IMR-90 (cell line): ENCODE measurements around the gene MOCS1. TPM values are rescaled to one million over a fixed set of nuclear protein-coding genes. Genes with fewer than 3 reads are reported as not detected.

Experiments
- ATAC-seq: fragments of 200-7000 bp; cut with Tn5 transposase; 2 replicates; pipeline ENCODE4 v1.9.1; 2020; ENCODE audit warnings: low read depth, mild to moderate bottlenecking, moderate library complexity
- BruUV-seq: library from RNA; stranded (reverse); fragments of 400-500 nt; replicated peaks from 2 replicates; lab custom pipeline; 2021; lab: Mats Ljungman, UMichigan
- CTCF ChIA-PET: fragments of 300-600 bp; formaldehyde crosslinking; extraction: SDS; loops from one replicate; lab custom pipeline; 2021; ENCODE audit warnings: antibody characterized with exemption; lab: Yijun Ruan, JAX
- POLR2A ChIA-PET: fragments of 300-600 bp; sonication (Branson Sonifier 250); formaldehyde crosslinking; loops from one replicate; lab custom pipeline; 2022; ENCODE audit warnings: antibody characterized with exemption; ENCODE audit not compliant: unreplicated experiment; lab: Charles Lee
- DNase-seq: peaks from one replicate; pipeline ENCODE4 v3.0.0; 2013
- H2AFZ ChIP-seq: replicated peaks from 2 replicates; pipeline ENCODE3; 2013; ENCODE audit warnings: low read length, mild to moderate bottlenecking; ENCODE audit not compliant: poor library complexity
- H2AK5ac ChIP-seq: 2 replicates; pipeline ENCODE4 v1.6.1; 2013; ENCODE audit warnings: low read depth, low read length, inconsistent platforms
- H2AK9ac ChIP-seq: replicated peaks from 2 replicates; pipeline ENCODE3; 2013; ENCODE audit warnings: mild to moderate bottlenecking, low read depth, low read length, moderate library complexity; ENCODE audit not compliant: poor library complexity
- H2BK120ac ChIP-seq: 2 replicates; pipeline ENCODE4 v1.6.1; 2013; ENCODE audit warnings: low read depth, low read length, inconsistent platforms
- H2BK15ac ChIP-seq: 3 replicates; pipeline ENCODE4 v1.6.1; 2013; ENCODE audit warnings: low read depth, low read length, inconsistent platforms
- H2BK20ac ChIP-seq: 2 replicates; pipeline ENCODE4 v1.6.1; 2013; ENCODE audit warnings: low read depth, mild to moderate bottlenecking, inconsistent platforms, low read length, moderate library complexity
- H2BK5ac ChIP-seq: 2 replicates; pipeline ENCODE4 v1.6.1; 2013; ENCODE audit warnings: mild to moderate bottlenecking, low read depth, low read length, inconsistent platforms; ENCODE audit not compliant: poor library complexity, severe bottlenecking
- H3K14ac ChIP-seq: replicated peaks from 2 replicates; pipeline ENCODE4 v1.6.1; 2013; ENCODE audit warnings: low read depth, low read length, inconsistent platforms
- H3K18ac ChIP-seq: 2 replicates; pipeline ENCODE4 v1.6.1; 2013; ENCODE audit warnings: low read depth, low read length, control low read depth
- H3K23ac ChIP-seq: 2 replicates; pipeline ENCODE4 v1.6.1; 2013; ENCODE audit warnings: low read depth, low read length, inconsistent platforms
- H3K27ac ChIP-seq: 2 replicates; pipeline ENCODE4 v1.5.1; 2013; ENCODE audit warnings: mild to moderate bottlenecking, control low read depth, low read length; ENCODE audit not compliant: insufficient read depth
- H3K27me3 ChIP-seq: 2 replicates; pipeline ENCODE4 v1.6.1; 2013; ENCODE audit warnings: low read length; ENCODE audit not compliant: control insufficient read depth, insufficient read depth
- H3K36me3 ChIP-seq: 2 replicates; pipeline ENCODE4 v1.6.1; 2013; ENCODE audit warnings: low read length, mixed read lengths; ENCODE audit not compliant: control insufficient read depth, insufficient read depth
- H3K4ac ChIP-seq: 2 replicates; pipeline ENCODE4 v1.6.1; 2013; ENCODE audit warnings: low read depth, low read length, inconsistent platforms
- H3K4me1 ChIP-seq: 2 replicates; pipeline ENCODE4 v1.6.1; 2013; ENCODE audit warnings: low read length, mixed read lengths; ENCODE audit not compliant: control insufficient read depth, insufficient read depth
- H3K4me2 ChIP-seq: 2 replicates; pipeline ENCODE4 v1.6.1; 2013; ENCODE audit warnings: low read depth, mild to moderate bottlenecking, control low read depth, low read length, moderate library complexity
- H3K4me3 ChIP-seq: 2 replicates; pipeline ENCODE4 v1.5.1; 2013; ENCODE audit warnings: low read depth, mild to moderate bottlenecking, control low read depth, low read length, moderate library complexity; ENCODE audit not compliant: insufficient read depth
- H3K56ac ChIP-seq: 2 replicates; pipeline ENCODE4 v1.6.1; 2013; ENCODE audit warnings: low read length, inconsistent platforms; ENCODE audit not compliant: insufficient read depth; ENCODE audit errors: extremely low read depth
- H3K79me1 ChIP-seq, 2 experiments: 2 replicates each; pipeline ENCODE4 v1.6.1; 2013; ENCODE audit warnings: low read length in 2 of 2, inconsistent platforms in 1 of 2, low read depth in 1 of 2
- H3K9ac ChIP-seq: 2 replicates; pipeline ENCODE4 v1.6.1; 2013; ENCODE audit warnings: low read depth, low read length, control low read depth
- H3K9me1 ChIP-seq: 2 replicates; pipeline ENCODE4 v1.6.1; 2013; ENCODE audit warnings: low read length, inconsistent platforms; ENCODE audit not compliant: insufficient read depth
- H3K9me3 ChIP-seq: 2 replicates; pipeline ENCODE4 v1.6.1; 2013; ENCODE audit warnings: low read length; ENCODE audit not compliant: control insufficient read depth, insufficient read depth
- H4K20me1 ChIP-seq: 2 replicates; pipeline ENCODE4 v1.6.1; 2013; ENCODE audit warnings: low read length, inconsistent platforms; ENCODE audit not compliant: insufficient read depth
- H4K5ac ChIP-seq: 2 replicates; pipeline ENCODE4 v1.6.1; 2013; ENCODE audit warnings: mild to moderate bottlenecking, low read depth, low read length, control low read depth
- H4K8ac ChIP-seq, 2 experiments: 2 replicates each; pipeline ENCODE4 v1.6.1; 2013; ENCODE audit warnings: low read depth in 2 of 2, low read length in 2 of 2, control low read depth in 1 of 2, inconsistent platforms in 1 of 2
- H4K91ac ChIP-seq: 2 replicates; pipeline ENCODE4 v1.6.1; 2013; ENCODE audit warnings: low read depth, low read length, inconsistent platforms; ENCODE audit not compliant: insufficient read depth
- CEBPB ChIP-seq: IDR thresholded peaks from 2 replicates; pipeline ENCODE4 v1.6.1; 2012; ENCODE audit warnings: low read depth, low read length, improper control_type of control experiment
- CHD1 ChIP-seq: IDR thresholded peaks from 2 replicates; pipeline ENCODE4 v1.6.1; 2012; ENCODE audit warnings: low read depth, low read length, improper control_type of control experiment
- FOS ChIP-seq: fragments of 150-350 bp; IDR thresholded peaks from 2 replicates; pipeline ENCODE4 v1.6.1; 2016; ENCODE audit warnings: low read depth, low read length
- MAFK ChIP-seq: IDR thresholded peaks from 2 replicates; pipeline ENCODE4 v1.6.1; 2012; ENCODE audit warnings: low read depth, low read length, improper control_type of control experiment
- MAZ ChIP-seq: IDR thresholded peaks from 2 replicates; pipeline ENCODE4 v1.6.1; 2012; ENCODE audit warnings: low read depth, mild to moderate bottlenecking, low read length, improper control_type of control experiment, moderate library complexity, borderline replicate concordance
- NFE2L2 ChIP-seq: fragments of 150-350 bp; IDR thresholded peaks from 2 replicates; pipeline ENCODE4 v1.6.1; 2016; ENCODE audit warnings: low read depth, mild to moderate bottlenecking, low read length
- RCOR1 ChIP-seq: IDR thresholded peaks from 2 replicates; pipeline ENCODE4 v1.6.1; 2012; ENCODE audit warnings: mild to moderate bottlenecking, low read length, improper control_type of control experiment; ENCODE audit not compliant: insufficient replicate concordance
- SMC3 ChIP-seq: fragments of 150-350 bp; IDR thresholded peaks from 2 replicates; pipeline ENCODE4 v1.6.1; 2016; ENCODE audit warnings: low read depth, mild to moderate bottlenecking, antibody characterized with exemption, low read length, moderate library complexity
- WGBS, 2 experiments: methylation state at CpG; one replicate each; pipeline versions ENCODE4 v1.1.5 to v1.1.7; 2013; ENCODE audit warnings: missing lambda C conversion rate in 2 of 2; ENCODE audit not compliant: insufficient read length in 1 of 2; ENCODE audit errors: extremely low coverage in 2 of 2; 5-methylcytosine and 5-hydroxymethylcytosine counted together
- dilution Hi-C: fragments of 300-500 bp; cut with HindIII; formaldehyde crosslinking; loops from one replicate; pipeline ENCODE4 v1.14.3; 2018; ENCODE audit warnings: low sequenced_read_pairs; ENCODE audit not compliant: unreplicated experiment
- in situ Hi-C: fragments of 300-500 bp; cut with MboI; formaldehyde crosslinking; loops from 3 replicates; pipeline ENCODE4 v1.14.3; 2019; ENCODE audit warnings: low sequenced_read_pairs, inconsistent platforms, mixed read lengths
- intact Hi-C: fragments of 100-400 bp; cut with micrococcal nuclease; formaldehyde crosslinking; loops from 2 replicates; pipeline ENCODE4 v1.10.0; 2022
- polyA plus RNA-seq, 3 experiments: library from polyadenylated mRNA; depleted of rRNA; stranded (reverse); fragments of >200 nt; gene quantifications; 2 replicates each; pipeline ENCODE4 v1.2.3, GENCODE V29; 2012; ENCODE audit warnings: low replicate concordance in 1 of 3
- total RNA-seq: library from RNA; depleted of rRNA; stranded (reverse); fragments of >200 nt; gene quantifications from 2 replicates; pipeline ENCODE4 v1.2.3, GENCODE V29; 2012
- TF ChIP-seq, protein P1 (sequence below): fragments of 150-350 bp; IDR thresholded peaks from 2 replicates; pipeline ENCODE4 v1.6.1; 2016; ENCODE audit warnings: low read depth, mild to moderate bottlenecking, low read length, moderate library complexity, borderline replicate concordance
- TF ChIP-seq, protein P2 (sequence below): conservative IDR thresholded peaks from 2 replicates; pipeline ENCODE4 v1.5.1; 2012; ENCODE audit warnings: mild to moderate bottlenecking, low read depth, low read length, improper control_type of control experiment

MOCS1 gene
- total and polyA plus RNA-seq, 2 of the 4 experiments (the other 2 are of a cell fraction) = 5.5 to 9.5 TPM

- Histone ChIP-seq H3K9me1 (peaks cover 4% of the 10 kb centered on the region; the same call in 1 of the 2 replicates), H3K36me3 (peaks cover 30% of the 10 kb centered on the region), H2BK20ac (no peak overlapping the region), H3K4me3 (no peak overlapping the region), H3K14ac (no peak overlapping the region), H4K8ac (no peak overlapping the region), H2BK5ac (no peak overlapping the region), H3K56ac (no peak overlapping the region), H3K23ac (no peak overlapping the region), H3K9ac (no peak overlapping the region), H3K9me3 (no peaks in the 10 kb centered on the region), H4K20me1 (no peaks in the 10 kb centered on the region), H2AK5ac (no peak overlapping the region), H3K4ac (no peak overlapping the region), H2BK15ac (no peak overlapping the region), H3K4me2 (no peak overlapping the region), H4K5ac (no peak overlapping the region), H4K91ac (no peak overlapping the region), H3K79me1 (peaks cover 0 to 3% of the 10 kb centered on the region in 2 experiments; a peak in 1 of 4 replicates), H2AFZ (no peak overlapping the region), H2BK120ac (no peak overlapping the region), H3K18ac (no peak overlapping the region), H3K27ac (no peak overlapping the region), H3K27me3 (no peaks in the 10 kb centered on the region), H3K4me1 (no peaks in the 10 kb centered on the region), H2AK9ac (no peak overlapping the region)
- DNase-seq (no peak), ATAC-seq (no peak)
- POLR2A ChIA-PET = no interaction called here
- BruUV-seq = no TSS peak
- CTCF ChIA-PET = no interaction called here
- in situ Hi-C loops (no loop called here), dilution Hi-C loops (no loop called here), intact Hi-C loops (no loop called here)
- WGBS, 2 experiments = no CpG with 5 or more reads among the region's 5 CpGs
- TF ChIP-seq FOS (no peak), SMC3 (no peak), RCOR1 (no peak), NFE2L2 (no peak), CEBPB (no peak), MAFK (no peak), MAZ (no peak), CHD1 (no peak)
- TF ChIP-seq, protein P1, sequence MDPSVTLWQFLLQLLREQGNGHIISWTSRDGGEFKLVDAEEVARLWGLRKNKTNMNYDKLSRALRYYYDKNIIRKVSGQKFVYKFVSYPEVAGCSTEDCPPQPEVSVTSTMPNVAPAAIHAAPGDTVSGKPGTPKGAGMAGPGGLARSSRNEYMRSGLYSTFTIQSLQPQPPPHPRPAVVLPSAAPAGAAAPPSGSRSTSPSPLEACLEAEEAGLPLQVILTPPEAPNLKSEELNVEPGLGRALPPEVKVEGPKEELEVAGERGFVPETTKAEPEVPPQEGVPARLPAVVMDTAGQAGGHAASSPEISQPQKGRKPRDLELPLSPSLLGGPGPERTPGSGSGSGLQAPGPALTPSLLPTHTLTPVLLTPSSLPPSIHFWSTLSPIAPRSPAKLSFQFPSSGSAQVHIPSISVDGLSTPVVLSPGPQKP = no peak
- TF ChIP-seq, protein P2, sequence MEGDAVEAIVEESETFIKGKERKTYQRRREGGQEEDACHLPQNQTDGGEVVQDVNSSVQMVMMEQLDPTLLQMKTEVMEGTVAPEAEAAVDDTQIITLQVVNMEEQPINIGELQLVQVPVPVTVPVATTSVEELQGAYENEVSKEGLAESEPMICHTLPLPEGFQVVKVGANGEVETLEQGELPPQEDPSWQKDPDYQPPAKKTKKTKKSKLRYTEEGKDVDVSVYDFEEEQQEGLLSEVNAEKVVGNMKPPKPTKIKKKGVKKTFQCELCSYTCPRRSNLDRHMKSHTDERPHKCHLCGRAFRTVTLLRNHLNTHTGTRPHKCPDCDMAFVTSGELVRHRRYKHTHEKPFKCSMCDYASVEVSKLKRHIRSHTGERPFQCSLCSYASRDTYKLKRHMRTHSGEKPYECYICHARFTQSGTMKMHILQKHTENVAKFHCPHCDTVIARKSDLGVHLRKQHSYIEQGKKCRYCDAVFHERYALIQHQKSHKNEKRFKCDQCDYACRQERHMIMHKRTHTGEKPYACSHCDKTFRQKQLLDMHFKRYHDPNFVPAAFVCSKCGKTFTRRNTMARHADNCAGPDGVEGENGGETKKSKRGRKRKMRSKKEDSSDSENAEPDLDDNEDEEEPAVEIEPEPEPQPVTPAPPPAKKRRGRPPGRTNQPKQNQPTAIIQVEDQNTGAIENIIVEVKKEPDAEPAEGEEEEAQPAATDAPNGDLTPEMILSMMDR = no peak
These were observed 18.4 kb downstream of the MOCS1 start for GRCh38 chr6:39915866-39916265.
